ENCODE results near the gene TBC1D8. TPM values are rescaled to one million over a fixed set of nuclear protein-coding genes. Genes with fewer than 3 reads are reported as not detected.
A peak's percentile ranks its signal among the peaks of the same experiment; 100 is the strongest.

Gene TBC1D8
- total and polyA plus RNA-seq, 4 experiments from 2014 or later, result 0.15 to 2.4 (median 1.5) TPM

DNA sequence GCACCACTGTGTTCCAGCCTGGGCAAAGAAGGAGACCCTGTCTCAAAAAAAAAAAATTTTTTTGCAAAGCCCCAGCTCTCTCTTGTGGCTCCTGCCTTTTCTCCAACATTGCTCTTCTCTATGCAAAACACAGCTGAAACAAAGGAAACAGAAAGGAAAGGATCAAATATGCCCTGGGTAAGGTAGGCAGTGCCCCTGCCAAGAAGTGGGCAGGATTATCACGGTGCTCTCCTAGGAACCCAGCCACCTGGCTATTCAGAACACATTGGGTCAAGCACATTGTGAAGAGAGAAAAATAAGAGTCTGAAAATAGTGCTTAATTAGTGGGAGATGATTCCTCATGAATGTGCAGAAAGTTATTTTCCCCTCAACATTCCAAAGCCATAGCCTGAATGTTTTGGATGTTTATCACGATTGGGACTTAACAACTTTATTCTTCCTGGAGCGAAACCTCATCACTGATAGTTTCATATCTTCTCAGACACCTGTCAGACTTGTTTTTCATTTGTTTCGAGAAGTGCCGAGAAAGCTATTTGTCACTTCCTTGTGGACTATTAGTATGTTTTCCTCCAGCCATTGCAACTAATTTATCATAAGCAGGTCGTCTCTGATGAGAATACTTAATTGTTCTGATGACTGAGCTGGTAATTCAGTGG, 191.8 kb downstream of the TBC1D8 start:
- no peaks in the 10 kb centered on the region for H3K4me1 ChIP-seq (ENCODE audit: insufficient read depth, low read length)
- no peaks in the 10 kb centered on the region for H3K36me3 Mint-ChIP-seq
- no peaks in the 10 kb centered on the region for H3K27me3 Mint-ChIP-seq
- no peak for DNase-seq
- H3K4me3 ChIP-seq (ENCODE audit: low read length in 2 of 2), result no peak overlapping the region
- intact Hi-C loops (cut with micrococcal nuclease), result no loop called here
- CTCF ChIA-PET (ENCODE audit: partially characterized antibody), result interaction anchor here (1.0 to 1.1 kb wide), 2 partner anchors 10 to 39 kb away, joined by 3 read pairs; no protein-coding TSS in a partner anchor
- no peak overlapping the region for H3K4me3 Mint-ChIP-seq
- H3K27ac Mint-ChIP-seq, result peak overlapping the region in 1 of 7 donors; percentile 43
- POLR2A ChIA-PET (ENCODE audit: partially characterized antibody), result no interaction called here
- no peak overlapping the region for H3K27ac ChIP-seq (ENCODE audit: low read depth, low read length)
- no peaks in the 10 kb centered on the region for H3K36me3 ChIP-seq (ENCODE audit: insufficient read depth, low read length)
- no peaks in the 10 kb centered on the region for H3K9me3 ChIP-seq (ENCODE audit: control insufficient read depth in 1 of 2, low read length in 2 of 2)
- H3K27me3 ChIP-seq (ENCODE audit: insufficient read depth, low read length), result no peaks in the 10 kb centered on the region
- H3K9me3 Mint-ChIP-seq, result peaks cover 0 to 2% (median 0%) of the 10 kb centered on the region in 8 donors
- peaks cover 0 to 6% (median 5%) of the 10 kb centered on the region in 4 donors for H3K4me1 Mint-ChIP-seq

DNA sequence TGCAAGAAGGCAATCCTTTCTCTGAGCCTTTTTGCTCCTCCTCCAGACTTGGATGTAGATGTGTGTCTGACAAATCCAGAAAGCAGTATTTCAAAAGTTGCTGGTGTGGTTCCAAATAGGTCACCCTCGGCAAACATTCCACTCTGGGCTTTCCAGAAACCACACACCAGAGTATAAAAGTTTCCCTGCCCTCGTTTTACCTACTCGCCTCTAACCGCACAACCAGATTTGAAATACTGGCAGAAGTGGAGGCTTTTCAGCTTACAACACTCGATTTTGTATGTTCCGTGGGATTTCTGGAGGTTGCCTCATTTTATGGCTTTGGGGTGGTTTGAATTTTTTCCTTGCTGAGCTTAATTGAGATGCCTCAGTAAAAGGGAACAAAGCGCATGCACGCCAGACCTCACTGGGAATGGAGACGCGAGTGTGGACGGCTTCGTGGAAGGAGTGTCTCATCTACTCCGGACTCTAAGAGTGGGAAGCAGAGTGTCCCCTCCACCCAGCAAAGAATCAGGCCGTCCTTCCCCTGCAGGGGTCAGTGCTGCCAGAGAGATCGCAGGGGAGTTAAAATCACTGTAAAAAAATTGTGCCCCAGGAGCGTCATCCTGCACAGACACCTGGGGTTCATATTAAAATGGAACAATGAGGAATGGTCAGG, 193.1 kb downstream of the TBC1D8 start:
- Mint-ChIP-seq H3K27me3 (no peaks in the 10 kb centered on the region), H3K9me3 (peaks cover 0 to 2% (median 0%) of the 10 kb centered on the region in 8 donors), H3K27ac (no peak overlapping the region), H3K4me1 (peaks cover 0 to 5% (median under 1%) of the 10 kb centered on the region in 4 donors), H3K4me3 (no peak overlapping the region), H3K36me3 (no peaks in the 10 kb centered on the region)
- H3K4me1 ChIP-seq (ENCODE audit: insufficient read depth, low read length), result peaks cover 3% of the 10 kb centered on the region
- CTCF ChIA-PET (ENCODE audit: partially characterized antibody), result interaction anchor here (2.0 kb wide), 1 partner anchor 34 kb away, joined by 4 read pairs; no protein-coding TSS in a partner anchor
- H3K36me3 ChIP-seq (ENCODE audit: insufficient read depth, low read length), result no peaks in the 10 kb centered on the region
- H3K27me3 ChIP-seq (ENCODE audit: insufficient read depth, low read length), result no peaks in the 10 kb centered on the region
- intact Hi-C loops (cut with micrococcal nuclease), result no loop called here
- no peak overlapping the region for H3K4me3 ChIP-seq (ENCODE audit: low read length in 2 of 2)
- H3K27ac ChIP-seq (ENCODE audit: low read depth, low read length), result no peak overlapping the region
- POLR2A ChIA-PET (ENCODE audit: partially characterized antibody), result no interaction called here
- H3K9me3 ChIP-seq (ENCODE audit: control insufficient read depth in 1 of 2, low read length in 2 of 2), result no peaks in the 10 kb centered on the region
- DNase-seq, result no peak

Other genes starting within 250 kb of the TBC1D8 start
- gene RPL31, start 149.1 kb downstream of the TBC1D8 start, total RNA-seq, result 1,000 to 10,000 TPM; 2,455 to 2,531 TPM
- 1,000 to 10,000 TPM; 5,582 to 6,581 TPM for gene RPL31, start 149.1 kb downstream of the TBC1D8 start, polyA plus RNA-seq
- 10 to 100 TPM; 53.8 to 56.9 TPM for gene CNOT11, start 101.5 kb upstream of the TBC1D8 start, total RNA-seq
- 10 to 100 TPM; 62.2 to 75.5 TPM for gene CNOT11, start 101.5 kb upstream of the TBC1D8 start, polyA plus RNA-seq
- 100 to 1,000 TPM; 138 to 154 TPM for gene RNF149, start 157.3 kb upstream of the TBC1D8 start, total RNA-seq
- gene RNF149, start 157.3 kb upstream of the TBC1D8 start, polyA plus RNA-seq, result 10 to 100 TPM; 67.6 to 94.6 TPM
- not detected for gene CREG2, start 236.1 kb upstream of the TBC1D8 start, total RNA-seq
- under 1 TPM in 1 of 2 donors, not detected in 1; 0.32 TPM for gene CREG2, start 236.1 kb upstream of the TBC1D8 start, polyA plus RNA-seq

Data from CD4-positive, alpha-beta memory T cell (primary cell).